Measurements from ENCODE around the gene PEX26. TPM values are rescaled to one million over a fixed set of nuclear protein-coding genes. Genes with fewer than 3 reads are reported as not detected.
"Not testable (repeated sequence)": the region's sequence is repeated elsewhere in the genome, so short reads cannot be mapped to it uniquely, and the experiment has no call there.

Gene PEX26
- total and polyA plus RNA-seq, 2 donors (not counting 3 experiments of a cell fraction or from before 2014, with no cell fraction given): 25.6 to 44.4 TPM

GRCh38 chr22:18070556-18071306 lies 7.1 kb upstream of the PEX26 start:
- CTCF ChIA-PET: interaction anchor here (1.1 to 2.0 kb wide), 3 partner anchors 8 to 241 kb away, joined by 3 to 8 read pairs (median 5); no protein-coding TSS in a partner anchor
- H2AFZ ChIP-seq (ENCODE audit: low read depth, low read length): no peak overlapping the region
- no peak overlapping the region for H3K9ac ChIP-seq (replicated peaks; ENCODE audit: extremely low read depth, insufficient read depth, low read length)
- H3K27me3 ChIP-seq (ENCODE audit: control insufficient read depth in 2 of 2, insufficient read depth in 2 of 2, low read length in 2 of 2): peaks cover 24 to 31% of the 10 kb centered on the region in 2 experiments
- FAIRE-seq (no peak), DNase-seq (ENCODE audit: low read depth, low spot score) (no peak)
- no TSS peak for BruUV-seq (replicated peaks)
- no peak overlapping the region for H3K27ac ChIP-seq (ENCODE audit: insufficient read depth, low read depth, low read length)
- intact Hi-C loops (cut with micrococcal nuclease) (loop anchor here (10.0 kb wide), 1 partner anchor 436 kb away; the partner anchor contains the start of gene BCL2L13), dilution Hi-C loops (cut with MboI; ENCODE audit: extremely low pct_ligation_motif_present, low sequenced_read_pairs) (no loop called here)
- no peaks in the 10 kb centered on the region for H3K9me3 ChIP-seq (replicated peaks; ENCODE audit: control insufficient read depth, insufficient read depth, low read length)
- no peaks in the 10 kb centered on the region for H4K20me1 ChIP-seq (replicated peaks; ENCODE audit: control insufficient read depth, extremely low read depth, insufficient read depth, low read length)
- no peaks in the 10 kb centered on the region for H3K9me1 ChIP-seq (replicated peaks; ENCODE audit: control insufficient read depth, extremely low read depth, insufficient read depth, low read length)
- POLR2A ChIA-PET: no interaction called here
- H3K4me2 ChIP-seq (ENCODE audit: insufficient read depth, low read length): no peak overlapping the region
- H3K4me1 ChIP-seq (ENCODE audit: control insufficient read depth, extremely low read depth, insufficient read depth, low read length): no peaks in the 10 kb centered on the region
- TF ChIP-seq, protein P1, sequence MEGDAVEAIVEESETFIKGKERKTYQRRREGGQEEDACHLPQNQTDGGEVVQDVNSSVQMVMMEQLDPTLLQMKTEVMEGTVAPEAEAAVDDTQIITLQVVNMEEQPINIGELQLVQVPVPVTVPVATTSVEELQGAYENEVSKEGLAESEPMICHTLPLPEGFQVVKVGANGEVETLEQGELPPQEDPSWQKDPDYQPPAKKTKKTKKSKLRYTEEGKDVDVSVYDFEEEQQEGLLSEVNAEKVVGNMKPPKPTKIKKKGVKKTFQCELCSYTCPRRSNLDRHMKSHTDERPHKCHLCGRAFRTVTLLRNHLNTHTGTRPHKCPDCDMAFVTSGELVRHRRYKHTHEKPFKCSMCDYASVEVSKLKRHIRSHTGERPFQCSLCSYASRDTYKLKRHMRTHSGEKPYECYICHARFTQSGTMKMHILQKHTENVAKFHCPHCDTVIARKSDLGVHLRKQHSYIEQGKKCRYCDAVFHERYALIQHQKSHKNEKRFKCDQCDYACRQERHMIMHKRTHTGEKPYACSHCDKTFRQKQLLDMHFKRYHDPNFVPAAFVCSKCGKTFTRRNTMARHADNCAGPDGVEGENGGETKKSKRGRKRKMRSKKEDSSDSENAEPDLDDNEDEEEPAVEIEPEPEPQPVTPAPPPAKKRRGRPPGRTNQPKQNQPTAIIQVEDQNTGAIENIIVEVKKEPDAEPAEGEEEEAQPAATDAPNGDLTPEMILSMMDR (IDR thresholded peaks at IDR 0.05; ENCODE audit: extremely low read depth in 1 of 2, insufficient read depth in 1 of 2, low read depth in 1 of 2, low read length in 2 of 2): peak in 1 of 2 donors; percentile 22
- no peak for TF ChIP-seq FOS (IDR thresholded peaks at IDR 0.05; ENCODE audit: borderline replicate concordance, insufficient read depth, low read length)
- no peak for TF ChIP-seq MYC (IDR thresholded peaks at IDR 0.05; ENCODE audit: low read depth, low read length)
- TF ChIP-seq POLR2A (IDR thresholded peaks at IDR 0.05; ENCODE audit: low read depth, low read length): no peak
- no peaks in the 10 kb centered on the region for H3K79me2 ChIP-seq (ENCODE audit: control insufficient read depth, insufficient read depth, low read length)
- H3K36me3 ChIP-seq (ENCODE audit: control insufficient read depth in 2 of 2, extremely low read depth in 1 of 2, insufficient read depth in 2 of 2, low read length in 2 of 2): no peaks in the 10 kb centered on the region
- no peak overlapping the region for H3K4me3 ChIP-seq (replicated peaks in 1 of 3; ENCODE audit: insufficient read depth in 1 of 3, low read depth in 1 of 3, low read length in 3 of 3)

- H3K27me3 ChIP-seq (ENCODE audit: control insufficient read depth in 2 of 2, insufficient read depth in 2 of 2, low read length in 2 of 2): peaks cover 22 to 25% of the 10 kb centered on the region in 2 experiments
- H2AFZ ChIP-seq (ENCODE audit: low read depth, low read length); H3K4me1 ChIP-seq (ENCODE audit: control insufficient read depth, extremely low read depth, insufficient read depth, low read length); H3K4me3 ChIP-seq (replicated peaks in 1 of 3; ENCODE audit: insufficient read depth in 1 of 3, low read depth in 1 of 3, low read length in 3 of 3); H3K27ac ChIP-seq (ENCODE audit: insufficient read depth, low read depth, low read length); H3K79me2 ChIP-seq (ENCODE audit: control insufficient read depth, insufficient read depth, low read length); H3K9me3 ChIP-seq (replicated peaks; ENCODE audit: control insufficient read depth, insufficient read depth, low read length); DNase-seq (ENCODE audit: low read depth, low spot score); H4K20me1 ChIP-seq (replicated peaks; ENCODE audit: control insufficient read depth, extremely low read depth, insufficient read depth, low read length); dilution Hi-C loops (cut with MboI; ENCODE audit: extremely low pct_ligation_motif_present, low sequenced_read_pairs); H3K36me3 ChIP-seq (ENCODE audit: control insufficient read depth in 2 of 2, extremely low read depth in 1 of 2, insufficient read depth in 2 of 2, low read length in 2 of 2); BruUV-seq (replicated peaks); H3K9ac ChIP-seq (replicated peaks; ENCODE audit: extremely low read depth, insufficient read depth, low read length); FAIRE-seq; H3K9me1 ChIP-seq (replicated peaks; ENCODE audit: control insufficient read depth, extremely low read depth, insufficient read depth, low read length); H3K4me2 ChIP-seq (ENCODE audit: insufficient read depth, low read length): not testable (repeated sequence)
- POLR2A ChIA-PET: interaction anchor here (0.7 kb wide), 1 partner anchor 20 kb away, joined by 3 read pairs; no protein-coding TSS in a partner anchor
- intact Hi-C loops (cut with micrococcal nuclease): loop anchor here (10.0 kb wide), 1 partner anchor 437 kb away; the partner anchor contains the start of gene BCL2L13
- CTCF ChIA-PET: interaction anchor here (1.1 to 2.4 kb wide), 4 partner anchors 9 to 241 kb away, joined by 3 to 8 read pairs (median 6); no protein-coding TSS in a partner anchor
Observed at GRCh38 chr22:18071307-18071967, 6.4 kb upstream of the PEX26 start.

Measured in endothelial cell of umbilical vein (primary cell).